Activated T-helper 1 cell treated with anti-CD3 and anti-CD28 coated beads, Interleukin-12 subunit alpha, Interleukin-12 subunit beta, Interleukin-2, Interleukin-4 antibody, amounts not matched to agents 30 ng/mL and 10 ng/mL and 1 ng/mL, durations not matched to agents 14 hours and 24 hours and 36 hours (primary cell): Measurements from ENCODE around the gene ESD. TPM values are rescaled to one million over a fixed set of nuclear protein-coding genes. Genes with fewer than 3 reads are reported as not detected.

Source experiments
- DNase-seq: peaks from one replicate; pipeline ENCODE4 v3.0.0; 2021; ENCODE audit warnings: low spot score
- H3K27ac Mint-ChIP-seq: one replicate; pipeline ENCODE4 v1.8.0; 2021; ENCODE audit warnings: mild to moderate bottlenecking, mixed read lengths
- H3K27me3 Mint-ChIP-seq: one replicate; pipeline ENCODE4 v1.8.0; 2022; ENCODE audit warnings: mild to moderate bottlenecking, moderate library complexity, mixed read lengths; ENCODE audit not compliant: insufficient read depth
- H3K36me3 Mint-ChIP-seq: one replicate; pipeline ENCODE4 v1.8.0; 2021; ENCODE audit warnings: low read depth, mixed read lengths
- H3K4me1 Mint-ChIP-seq: one replicate; pipeline ENCODE4 v1.8.0; 2021; ENCODE audit warnings: low read depth, mixed read lengths
- H3K4me3 Mint-ChIP-seq: one replicate; pipeline ENCODE4 v1.8.0; 2021; ENCODE audit warnings: mild to moderate bottlenecking, moderate library complexity, mixed read lengths
- H3K9me3 Mint-ChIP-seq: one replicate; pipeline ENCODE4 v1.8.0; 2021; ENCODE audit warnings: mixed read lengths
- intact Hi-C: fragments of 100-400 bp; cut with micrococcal nuclease; formaldehyde crosslinking; loops from one replicate; pipeline ENCODE4 v1.15.1; 2024
- total RNA-seq: library from RNA; stranded (reverse); gene quantifications from 2 replicates; pipeline ENCODE4 v1.2.3, GENCODE V29; 2022

The ESD gene
- 96.8 and 102 TPM in 2 replicates for total RNA-seq

GRCh38 chr13:46796515-46797474 lies at the start of gene ESD:
ESD (minus strand) TSS chr13:46797161; CDS start chr13:46791413, 5,748 bp downstream.
- Mint-ChIP-seq H3K27ac (peak within 1 kb of the TSS; percentile 95), H3K36me3 (peaks cover 7% of the 10 kb centered on the region)
- intact Hi-C loops = loop anchor here (1.0 to 10.0 kb wide), 8 partner anchors 44 to 1242 kb away; partner anchors contain the start of gene ZC3H13

GRCh38 chr13:46846726-46847125 lies 49.8 kb upstream of the ESD start:
- no peaks in the 10 kb centered on the region for H3K36me3 Mint-ChIP-seq
- H3K27ac Mint-ChIP-seq = no peak overlapping the region
- no peak for DNase-seq
- H3K9me3 Mint-ChIP-seq = no peaks in the 10 kb centered on the region
- H3K4me1 Mint-ChIP-seq = no peaks in the 10 kb centered on the region
- intact Hi-C loops = no loop called here
- peaks cover 4% of the 10 kb centered on the region for H3K27me3 Mint-ChIP-seq
- H3K4me3 Mint-ChIP-seq = no peak overlapping the region

More at GRCh38 chr13:46796515-46797474, at the start of gene ESD:
- Mint-ChIP-seq H3K4me3 (peak within 1 kb of the TSS; percentile 93), H3K4me1 (peaks cover 36% of the 10 kb centered on the region), H3K9me3 (no peaks in the 10 kb centered on the region), H3K27me3 (peaks cover 7% of the 10 kb centered on the region)
- DNase-seq = peak; percentile 83

- intact Hi-C loops = no loop called here
- H3K27ac Mint-ChIP-seq = no peak overlapping the region
- H3K36me3 Mint-ChIP-seq = no peaks in the 10 kb centered on the region
- H3K9me3 Mint-ChIP-seq = no peaks in the 10 kb centered on the region
- DNase-seq = no peak
- peaks cover 4% of the 10 kb centered on the region for H3K27me3 Mint-ChIP-seq
- no peaks in the 10 kb centered on the region for H3K4me1 Mint-ChIP-seq
- H3K4me3 Mint-ChIP-seq = no peak overlapping the region
Observed at GRCh38 chr13:46845146-46845545, 48.2 kb upstream of the ESD start.

DNA sequence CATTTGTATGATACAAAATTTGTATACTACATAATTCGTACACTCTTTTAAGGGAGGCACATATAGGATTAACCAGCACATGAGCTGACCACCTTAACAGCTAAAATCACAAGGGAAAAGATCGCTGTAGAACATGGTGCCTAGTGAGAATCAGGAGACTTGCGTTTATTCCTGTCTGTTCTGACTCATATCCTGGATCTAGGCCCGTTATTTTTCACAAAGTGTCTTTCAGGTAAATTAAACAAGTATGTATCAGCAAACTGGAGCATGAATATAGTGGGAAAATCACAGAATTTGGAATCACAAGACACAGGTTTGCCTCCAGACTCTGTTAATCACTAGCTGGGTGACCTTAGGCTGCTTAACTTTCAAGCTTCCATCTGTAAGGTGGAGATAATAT lies 47.5 kb upstream of the ESD start:
- H3K9me3 Mint-ChIP-seq = no peaks in the 10 kb centered on the region
- H3K27me3 Mint-ChIP-seq = peaks cover 1% of the 10 kb centered on the region
- intact Hi-C loops = no loop called here
- no peak overlapping the region for H3K27ac Mint-ChIP-seq
- no peaks in the 10 kb centered on the region for H3K4me1 Mint-ChIP-seq
- no peaks in the 10 kb centered on the region for H3K36me3 Mint-ChIP-seq
- H3K4me3 Mint-ChIP-seq = no peak overlapping the region
- DNase-seq = no peak

GRCh38 chr13:46839399-46839798 lies 42.4 kb upstream of the ESD start:
- H3K36me3 Mint-ChIP-seq = no peaks in the 10 kb centered on the region
- no peak overlapping the region for H3K27ac Mint-ChIP-seq
- no peaks in the 10 kb centered on the region for H3K27me3 Mint-ChIP-seq
- H3K4me3 Mint-ChIP-seq = no peak overlapping the region
- DNase-seq = no peak
- no peaks in the 10 kb centered on the region for H3K4me1 Mint-ChIP-seq
- no peaks in the 10 kb centered on the region for H3K9me3 Mint-ChIP-seq
- intact Hi-C loops = no loop called here

GRCh38 chr13:46834657-46835056 lies 37.7 kb upstream of the ESD start:
- H3K27ac Mint-ChIP-seq = no peak overlapping the region
- H3K4me1 Mint-ChIP-seq = no peaks in the 10 kb centered on the region
- peaks cover 2% of the 10 kb centered on the region for H3K27me3 Mint-ChIP-seq
- H3K4me3 Mint-ChIP-seq = no peak overlapping the region
- H3K9me3 Mint-ChIP-seq = no peaks in the 10 kb centered on the region
- no peaks in the 10 kb centered on the region for H3K36me3 Mint-ChIP-seq
- intact Hi-C loops = no loop called here
- no peak for DNase-seq

DNA sequence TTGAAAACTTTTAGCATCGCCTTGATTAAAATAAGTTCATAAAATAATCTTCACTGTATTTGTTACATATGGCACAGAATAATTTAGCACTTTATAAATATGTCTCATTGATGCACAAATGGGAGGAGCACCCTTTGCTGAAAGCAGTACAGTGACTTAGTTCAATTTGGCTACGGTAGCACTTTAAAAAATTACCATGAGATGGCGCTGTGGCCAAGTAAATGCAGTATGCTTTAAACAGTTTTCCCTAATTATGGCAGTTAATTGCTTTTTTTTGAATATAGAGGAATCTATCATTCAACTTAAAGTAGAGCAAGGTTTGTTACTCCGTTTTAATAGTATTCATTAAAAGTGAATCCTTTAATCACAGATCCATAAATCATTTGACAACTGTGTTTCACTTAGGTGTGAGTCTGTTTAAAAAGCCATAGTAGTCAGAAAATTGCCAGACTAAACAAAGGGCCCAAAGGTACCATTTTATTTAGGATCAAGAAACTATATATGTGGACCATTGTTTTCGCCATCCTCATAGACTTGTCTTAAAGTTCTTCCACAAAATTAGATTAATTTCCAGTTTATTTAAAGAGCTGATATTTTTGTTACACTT lies 34.7 kb upstream of the ESD start:
- DNase-seq = no peak
- intact Hi-C loops = no loop called here
- H3K27ac Mint-ChIP-seq = no peak overlapping the region
- H3K4me1 Mint-ChIP-seq = no peaks in the 10 kb centered on the region
- H3K27me3 Mint-ChIP-seq = peaks cover 2% of the 10 kb centered on the region
- no peaks in the 10 kb centered on the region for H3K36me3 Mint-ChIP-seq
- H3K9me3 Mint-ChIP-seq = no peaks in the 10 kb centered on the region
- H3K4me3 Mint-ChIP-seq = no peak overlapping the region

DNA sequence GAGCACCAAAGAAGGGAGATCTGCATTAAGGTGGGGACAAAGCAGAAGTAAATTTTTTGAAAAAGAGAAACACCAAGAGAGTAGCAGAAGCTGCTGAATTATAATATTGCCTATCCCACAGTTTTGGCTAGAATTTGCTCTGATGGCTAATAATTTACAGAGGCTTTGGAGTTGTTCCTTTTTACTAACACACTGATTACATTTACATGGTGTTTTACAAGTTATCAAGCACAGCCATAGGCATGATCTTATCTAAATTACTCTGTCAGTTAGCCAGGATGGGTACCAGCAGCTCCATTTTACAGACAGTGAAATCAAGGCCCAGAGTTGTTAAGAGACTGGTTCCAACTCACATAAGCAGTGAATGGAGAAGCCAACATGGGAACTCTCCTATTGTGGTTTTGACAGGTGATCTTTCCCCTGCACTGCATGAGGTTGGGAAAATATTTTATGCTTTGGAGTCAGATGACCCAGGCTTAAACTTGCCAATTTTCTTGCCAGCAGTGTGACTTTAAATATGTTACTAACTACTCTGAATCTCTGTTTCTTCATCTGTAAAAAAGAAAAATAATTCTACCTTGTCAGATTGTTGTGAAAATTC lies 33.5 kb upstream of the ESD start:
- Mint-ChIP-seq H3K4me1 (no peaks in the 10 kb centered on the region), H3K9me3 (no peaks in the 10 kb centered on the region), H3K27me3 (peaks cover 6% of the 10 kb centered on the region), H3K36me3 (no peaks in the 10 kb centered on the region), H3K4me3 (no peak overlapping the region), H3K27ac (no peak overlapping the region)
- intact Hi-C loops = no loop called here
- no peak for DNase-seq

DNA sequence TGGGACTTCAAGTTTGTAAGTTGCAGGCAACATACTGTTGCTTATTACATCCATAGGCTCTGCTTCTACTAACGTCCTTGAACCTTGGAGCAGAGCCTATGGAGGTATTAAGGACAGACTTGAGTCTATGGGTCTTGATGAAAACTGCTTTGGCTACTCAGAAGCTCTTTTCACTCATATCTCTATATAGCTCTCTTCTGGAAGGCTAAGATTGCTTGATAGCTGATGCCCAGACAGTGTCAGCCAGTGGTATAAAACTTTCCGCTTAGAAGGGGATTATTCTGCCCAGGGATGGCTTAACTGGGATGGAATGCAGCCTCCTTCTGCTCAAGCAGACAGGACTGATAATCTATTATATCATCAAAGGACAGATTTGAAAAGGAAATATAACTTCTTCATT lies 25.6 kb upstream of the ESD start:
- H3K4me1 Mint-ChIP-seq = no peaks in the 10 kb centered on the region
- no peaks in the 10 kb centered on the region for H3K36me3 Mint-ChIP-seq
- intact Hi-C loops = no loop called here
- no peak for DNase-seq
- H3K9me3 Mint-ChIP-seq = no peaks in the 10 kb centered on the region
- no peak overlapping the region for H3K27ac Mint-ChIP-seq
- no peak overlapping the region for H3K4me3 Mint-ChIP-seq
- peaks cover 10% of the 10 kb centered on the region for H3K27me3 Mint-ChIP-seq

GRCh38 chr13:46817838-46818476 lies 21.0 kb upstream of the ESD start:
- Mint-ChIP-seq H3K27me3 (peaks cover 7% of the 10 kb centered on the region), H3K4me1 (no peaks in the 10 kb centered on the region), H3K36me3 (peaks cover 2% of the 10 kb centered on the region), H3K4me3 (no peak overlapping the region), H3K9me3 (peaks cover 7% of the 10 kb centered on the region), H3K27ac (no peak overlapping the region)
- intact Hi-C loops = no loop called here
- DNase-seq = no peak

DNA sequence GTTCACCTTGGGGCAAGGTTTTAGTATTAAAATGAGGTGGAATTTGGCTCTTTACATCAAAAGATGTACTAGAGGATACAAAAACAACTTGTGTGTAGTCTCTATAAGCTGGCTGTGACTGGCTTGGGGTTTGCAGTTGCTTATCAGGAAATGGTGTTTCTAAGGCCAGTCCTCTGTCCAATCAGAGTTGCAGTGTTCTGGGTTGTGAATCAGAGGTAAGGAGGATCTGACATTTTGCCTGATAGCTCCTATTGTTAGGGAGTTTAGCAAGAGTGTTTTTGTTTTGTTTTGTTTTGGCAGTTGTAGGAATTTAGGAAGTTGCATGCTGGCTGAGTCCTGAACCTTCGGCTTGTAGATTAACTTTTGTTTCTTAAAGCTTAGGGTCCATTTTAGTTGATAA lies 20.1 kb upstream of the ESD start:
- H3K36me3 Mint-ChIP-seq = peaks cover 6% of the 10 kb centered on the region
- no peak for DNase-seq
- intact Hi-C loops = no loop called here
- no peak overlapping the region for H3K4me3 Mint-ChIP-seq
- H3K9me3 Mint-ChIP-seq = peaks cover 15% of the 10 kb centered on the region
- H3K4me1 Mint-ChIP-seq = no peaks in the 10 kb centered on the region
- H3K27me3 Mint-ChIP-seq = peaks cover 7% of the 10 kb centered on the region
- H3K27ac Mint-ChIP-seq = no peak overlapping the region

- no peak for DNase-seq
- Mint-ChIP-seq H3K4me3 (no peak overlapping the region), H3K36me3 (peaks cover 6% of the 10 kb centered on the region), H3K4me1 (no peaks in the 10 kb centered on the region), H3K27ac (no peak overlapping the region), H3K9me3 (peaks cover 22% of the 10 kb centered on the region), H3K27me3 (peaks cover 7% of the 10 kb centered on the region)
- intact Hi-C loops = no loop called here
Observed at GRCh38 chr13:46816371-46816770, 19.4 kb upstream of the ESD start.
